ENCODE results near the gene FBXO27.

DNA sequence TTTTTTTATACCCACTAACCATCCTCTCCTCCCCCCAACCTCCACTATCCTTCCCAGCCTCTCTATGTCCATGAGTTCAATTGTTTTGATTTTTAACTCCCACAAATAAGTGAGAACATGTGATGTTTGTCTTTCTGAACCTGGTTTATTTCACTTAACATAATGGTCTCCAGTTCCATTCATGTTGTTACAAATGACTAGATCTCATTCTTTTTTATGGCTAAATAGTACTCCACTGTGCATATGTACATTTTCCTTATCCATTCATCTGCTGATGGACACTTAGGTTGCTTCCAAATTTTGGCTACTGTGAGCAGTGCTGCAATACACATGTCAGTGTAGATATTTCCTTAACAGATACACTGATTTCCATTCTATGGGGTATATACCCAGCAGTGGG lies 27.0 kb upstream of the FBXO27 start:
- TF ChIP-seq, protein P1, sequence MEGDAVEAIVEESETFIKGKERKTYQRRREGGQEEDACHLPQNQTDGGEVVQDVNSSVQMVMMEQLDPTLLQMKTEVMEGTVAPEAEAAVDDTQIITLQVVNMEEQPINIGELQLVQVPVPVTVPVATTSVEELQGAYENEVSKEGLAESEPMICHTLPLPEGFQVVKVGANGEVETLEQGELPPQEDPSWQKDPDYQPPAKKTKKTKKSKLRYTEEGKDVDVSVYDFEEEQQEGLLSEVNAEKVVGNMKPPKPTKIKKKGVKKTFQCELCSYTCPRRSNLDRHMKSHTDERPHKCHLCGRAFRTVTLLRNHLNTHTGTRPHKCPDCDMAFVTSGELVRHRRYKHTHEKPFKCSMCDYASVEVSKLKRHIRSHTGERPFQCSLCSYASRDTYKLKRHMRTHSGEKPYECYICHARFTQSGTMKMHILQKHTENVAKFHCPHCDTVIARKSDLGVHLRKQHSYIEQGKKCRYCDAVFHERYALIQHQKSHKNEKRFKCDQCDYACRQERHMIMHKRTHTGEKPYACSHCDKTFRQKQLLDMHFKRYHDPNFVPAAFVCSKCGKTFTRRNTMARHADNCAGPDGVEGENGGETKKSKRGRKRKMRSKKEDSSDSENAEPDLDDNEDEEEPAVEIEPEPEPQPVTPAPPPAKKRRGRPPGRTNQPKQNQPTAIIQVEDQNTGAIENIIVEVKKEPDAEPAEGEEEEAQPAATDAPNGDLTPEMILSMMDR (conservative IDR thresholded peaks at IDR 0.05; ENCODE audit: low read depth, low read length) = no peak
- no peak for TF ChIP-seq SMC3 (IDR thresholded peaks at IDR 0.05; ENCODE audit: low read depth, low read length)

Data from IMR-90 (cell line).